OCI-LY1 (cell line): ENCODE results near the gene ELMOD3.

Source experiments
- H2AFZ ChIP-seq: fragments of 200-600 bp; sonication (generic), shearing (Covaris generic); 2 replicates; pipeline ENCODE4 v1.6.0; 2014; ENCODE audit warnings: antibody characterized with exemption, mild to moderate bottlenecking, low read length
- H3F3A ChIP-seq: fragments of 200-600 bp; sonication (generic), shearing (Covaris generic); 2 replicates; pipeline ENCODE4 v1.6.0; 2014; ENCODE audit warnings: mild to moderate bottlenecking, antibody characterized with exemption, low read length, moderate library complexity; ENCODE audit not compliant: insufficient read depth
- H3K27ac ChIP-seq: fragments of 200-600 bp; sonication (generic); 2 replicates; pipeline ENCODE4 v1.5.1; 2014; ENCODE audit warnings: low read length, mixed run types, mild to moderate bottlenecking, low read depth; ENCODE audit not compliant: poor library complexity, severe bottlenecking
- H3K27me3 ChIP-seq: fragments of 200-600 bp; sonication (generic); 2 replicates; pipeline ENCODE4 v1.6.0; 2014; ENCODE audit warnings: antibody characterized with exemption, mild to moderate bottlenecking, low read length, moderate library complexity; ENCODE audit not compliant: insufficient read depth
- H3K36me3 ChIP-seq: fragments of 200-600 bp; sonication (generic); 2 replicates; pipeline ENCODE4 v1.6.1; 2014; ENCODE audit warnings: mild to moderate bottlenecking, antibody characterized with exemption, low read length, moderate library complexity, mixed read lengths; ENCODE audit not compliant: insufficient read depth
- H3K4me1 ChIP-seq: fragments of 200-600 bp; sonication (generic); 2 replicates; pipeline ENCODE4 v1.5.1; 2014; ENCODE audit warnings: mild to moderate bottlenecking, low read length, moderate library complexity; ENCODE audit not compliant: insufficient read depth, severe bottlenecking
- H3K4me2 ChIP-seq: fragments of 200-600 bp; sonication (generic), shearing (Covaris generic); 2 replicates; pipeline ENCODE4 v1.6.1; 2014; ENCODE audit warnings: low read length
- H3K4me3 ChIP-seq: fragments of 200-600 bp; sonication (generic); 2 replicates; pipeline ENCODE4 v1.5.1; 2014; ENCODE audit warnings: low read length, low read depth, mild to moderate bottlenecking, mixed read lengths; ENCODE audit not compliant: poor library complexity, severe bottlenecking
- H3K79me2 ChIP-seq: fragments of 200-600 bp; shearing (Covaris generic); 2 replicates; pipeline ENCODE4 v1.6.1; 2016; ENCODE audit warnings: mixed run types, low read length, mixed read lengths; ENCODE audit not compliant: insufficient read depth
- H3K9ac ChIP-seq: fragments of 200-600 bp; sonication (generic), shearing (Covaris generic); 2 replicates; pipeline ENCODE4 v1.6.1; 2014; ENCODE audit warnings: mild to moderate bottlenecking, low read length, mixed read lengths
- H3K9me2 ChIP-seq: fragments of 200-600 bp; sonication (generic), shearing (Covaris generic); 2 replicates; pipeline ENCODE4 v1.6.1; 2014; ENCODE audit warnings: low read depth, mild to moderate bottlenecking, low read length, mixed read lengths
- H3K9me3 ChIP-seq: fragments of 200-600 bp; shearing (Covaris generic); 2 replicates; pipeline ENCODE4 v1.6.1; 2014; ENCODE audit warnings: low read length, mixed read lengths
- H4K20me1 ChIP-seq: fragments of 200-600 bp; sonication (generic), shearing (Covaris generic); 2 replicates; pipeline ENCODE4 v1.6.0; 2016; ENCODE audit warnings: mild to moderate bottlenecking, low read length; ENCODE audit not compliant: insufficient read depth
- EZH2 ChIP-seq: fragments of 200-600 bp; sonication (generic), shearing (Covaris generic); IDR thresholded peaks from 2 replicates; pipeline ENCODE4 v1.8.0; 2017; ENCODE audit warnings: borderline replicate concordance, mixed run types, mild to moderate bottlenecking, antibody characterized with exemption, low read length, moderate library complexity, mixed read lengths
- TF ChIP-seq, protein P1 (sequence below): fragments of 200-600 bp; sonication (generic), shearing (Covaris generic); IDR thresholded peaks from 2 replicates; pipeline ENCODE4 v1.5.1; 2017; ENCODE audit warnings: mild to moderate bottlenecking, antibody characterized with exemption, low read length, moderate library complexity, mixed read lengths

ELMOD3 gene

DNA sequence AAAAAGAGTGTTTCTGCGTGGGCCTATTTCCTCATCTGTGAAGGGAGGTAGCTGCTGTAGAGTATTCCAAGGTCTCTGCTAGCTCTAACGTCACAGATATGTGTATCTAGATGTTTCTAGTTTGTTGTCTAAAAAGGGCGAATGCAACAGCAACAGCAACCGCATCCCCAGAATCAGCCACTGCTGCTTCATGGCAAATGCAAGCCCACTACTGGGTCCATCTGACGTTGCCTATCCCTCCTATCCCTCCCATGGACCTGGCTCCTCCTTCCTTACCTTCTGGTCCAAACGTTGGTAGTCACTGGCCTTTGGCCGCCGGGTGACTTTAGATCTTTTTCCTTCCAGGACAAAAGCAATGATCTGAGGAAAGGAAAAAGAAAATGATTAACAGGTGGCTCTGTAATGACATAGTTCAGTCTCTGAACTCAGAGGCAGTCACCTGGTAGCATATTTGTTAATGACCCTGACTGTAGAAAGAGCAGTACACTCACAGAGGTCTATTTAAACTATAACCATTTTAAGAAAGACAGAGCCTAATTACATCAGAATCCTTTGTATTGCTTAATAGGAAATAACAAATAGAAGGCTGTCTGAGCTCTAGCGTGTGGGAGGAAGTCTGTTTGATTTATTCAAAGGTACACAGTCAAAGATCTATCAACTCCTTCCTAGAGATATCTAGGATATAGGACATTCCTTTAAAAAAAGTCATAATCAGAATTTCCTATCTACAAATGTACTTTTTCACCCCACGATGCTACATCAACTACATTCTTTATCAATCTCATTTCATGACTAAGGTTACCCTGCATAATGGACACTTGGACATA, 29.7 kb upstream of the ELMOD3 start:
- Histone ChIP-seq H3K36me3 (peaks cover 72% of the 10 kb centered on the region), H3K4me2 (peak overlapping the region; percentile 97), H3K9me3 (no peaks in the 10 kb centered on the region), H2AFZ (no peak overlapping the region), H3K9ac (peak overlapping the region; percentile 98; the same call in 1 of the 2 replicates), H3K27me3 (no peaks in the 10 kb centered on the region), H3K4me1 (peaks cover 27% of the 10 kb centered on the region), H3K27ac (no peak overlapping the region), H3K9me2 (no peaks in the 10 kb centered on the region), H4K20me1 (no peaks in the 10 kb centered on the region), H3F3A (no peaks in the 10 kb centered on the region), H3K79me2 (peaks cover 28% of the 10 kb centered on the region), H3K4me3 (peak overlapping the region; percentile 75)
- TF ChIP-seq, protein P1, sequence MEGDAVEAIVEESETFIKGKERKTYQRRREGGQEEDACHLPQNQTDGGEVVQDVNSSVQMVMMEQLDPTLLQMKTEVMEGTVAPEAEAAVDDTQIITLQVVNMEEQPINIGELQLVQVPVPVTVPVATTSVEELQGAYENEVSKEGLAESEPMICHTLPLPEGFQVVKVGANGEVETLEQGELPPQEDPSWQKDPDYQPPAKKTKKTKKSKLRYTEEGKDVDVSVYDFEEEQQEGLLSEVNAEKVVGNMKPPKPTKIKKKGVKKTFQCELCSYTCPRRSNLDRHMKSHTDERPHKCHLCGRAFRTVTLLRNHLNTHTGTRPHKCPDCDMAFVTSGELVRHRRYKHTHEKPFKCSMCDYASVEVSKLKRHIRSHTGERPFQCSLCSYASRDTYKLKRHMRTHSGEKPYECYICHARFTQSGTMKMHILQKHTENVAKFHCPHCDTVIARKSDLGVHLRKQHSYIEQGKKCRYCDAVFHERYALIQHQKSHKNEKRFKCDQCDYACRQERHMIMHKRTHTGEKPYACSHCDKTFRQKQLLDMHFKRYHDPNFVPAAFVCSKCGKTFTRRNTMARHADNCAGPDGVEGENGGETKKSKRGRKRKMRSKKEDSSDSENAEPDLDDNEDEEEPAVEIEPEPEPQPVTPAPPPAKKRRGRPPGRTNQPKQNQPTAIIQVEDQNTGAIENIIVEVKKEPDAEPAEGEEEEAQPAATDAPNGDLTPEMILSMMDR: no peak
- no peak for TF ChIP-seq EZH2

DNA sequence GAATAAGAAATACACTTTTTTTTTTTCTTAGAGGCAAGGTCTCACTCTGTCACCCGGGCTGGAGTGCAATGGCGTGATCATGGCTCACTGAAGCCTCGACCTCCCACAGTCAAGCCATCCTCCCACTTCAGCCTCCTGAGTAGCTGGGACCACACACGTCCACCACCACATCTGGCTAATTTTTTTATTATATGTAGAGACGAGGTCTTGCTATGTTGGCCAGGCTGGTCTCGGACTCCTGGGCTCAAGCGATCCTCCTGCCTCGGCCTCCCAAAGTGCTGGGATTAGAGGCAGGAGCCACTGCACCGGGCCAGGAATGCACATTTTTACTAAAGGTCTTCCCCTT, 29.1 kb upstream of the ELMOD3 start:
- Histone ChIP-seq H3K9me2 (no peaks in the 10 kb centered on the region), H3K27me3 (no peaks in the 10 kb centered on the region), H3K4me3 (peak overlapping the region; percentile 75), H3K79me2 (peaks cover 28% of the 10 kb centered on the region), H3F3A (no peaks in the 10 kb centered on the region), H3K4me1 (peaks cover 27% of the 10 kb centered on the region), H2AFZ (no peak overlapping the region), H3K36me3 (peaks cover 66% of the 10 kb centered on the region), H3K9me3 (no peaks in the 10 kb centered on the region), H3K27ac (no peak overlapping the region), H3K4me2 (peak overlapping the region; percentile 97), H3K9ac (peak overlapping the region; percentile 98), H4K20me1 (no peaks in the 10 kb centered on the region)
- TF ChIP-seq EZH2: no peak
- TF ChIP-seq, protein P1: no peak

DNA sequence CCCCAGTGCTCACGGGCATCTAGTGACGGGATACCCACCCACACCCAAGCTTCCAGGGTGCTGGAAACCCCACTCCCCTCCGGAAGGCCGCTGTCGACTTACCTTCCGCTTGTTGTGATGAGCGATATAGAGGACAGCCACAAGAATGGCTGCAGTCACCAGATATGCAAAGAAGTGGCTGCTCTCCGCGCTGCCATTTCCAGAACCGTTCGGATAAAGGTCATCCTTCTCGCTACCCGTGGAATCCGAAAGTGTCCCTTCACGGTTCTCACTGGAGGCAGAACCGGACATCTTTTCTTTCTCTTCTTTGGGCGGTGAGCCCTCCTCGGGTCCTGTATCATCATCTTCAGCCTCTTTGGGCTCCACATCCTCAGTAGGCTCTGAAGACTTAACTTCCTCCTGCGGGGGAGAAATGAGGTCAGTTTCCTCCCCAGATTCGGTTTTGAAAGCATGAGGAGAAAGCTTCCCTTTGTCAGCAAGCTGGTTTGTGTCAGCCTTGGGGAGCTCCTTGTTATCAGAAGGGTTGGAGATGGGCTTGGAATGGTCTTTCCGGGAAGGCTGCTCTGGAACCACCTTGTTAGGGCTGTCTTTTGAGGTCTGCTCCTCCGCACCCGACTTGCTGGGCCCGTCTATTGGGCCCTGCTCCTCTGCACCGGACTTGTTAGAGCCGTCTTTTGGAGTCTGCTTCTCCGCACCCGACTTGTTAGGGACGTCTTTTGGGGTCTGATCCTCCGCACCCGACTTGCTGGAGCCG, 28.0 kb upstream of the ELMOD3 start:
- no peaks in the 10 kb centered on the region for H3F3A ChIP-seq
- H3K4me3 ChIP-seq: peak overlapping the region; percentile 75
- no peaks in the 10 kb centered on the region for H3K9me3 ChIP-seq
- H2AFZ ChIP-seq: no peak overlapping the region
- H3K79me2 ChIP-seq: peaks cover 28% of the 10 kb centered on the region
- H3K9me2 ChIP-seq: no peaks in the 10 kb centered on the region
- H4K20me1 ChIP-seq: no peaks in the 10 kb centered on the region
- H3K27me3 ChIP-seq: no peaks in the 10 kb centered on the region
- peaks cover 55% of the 10 kb centered on the region for H3K36me3 ChIP-seq
- TF ChIP-seq, protein P1: no peak
- H3K4me1 ChIP-seq: peaks cover 27% of the 10 kb centered on the region
- peak overlapping the region; percentile 97 for H3K4me2 ChIP-seq
- peak overlapping the region; percentile 98 for H3K9ac ChIP-seq
- peak overlapping the region; percentile 68 for H3K27ac ChIP-seq
